CD4-positive, alpha-beta T cell treated with Interleukin-15 for 1 hour (primary cell): ENCODE measurements around the gene MAP2K6.

Source experiments
- DNase-seq: peaks from one replicate; pipeline ENCODE4 v3.0.0-alpha.2; 2020

MAP2K6 gene

DNA sequence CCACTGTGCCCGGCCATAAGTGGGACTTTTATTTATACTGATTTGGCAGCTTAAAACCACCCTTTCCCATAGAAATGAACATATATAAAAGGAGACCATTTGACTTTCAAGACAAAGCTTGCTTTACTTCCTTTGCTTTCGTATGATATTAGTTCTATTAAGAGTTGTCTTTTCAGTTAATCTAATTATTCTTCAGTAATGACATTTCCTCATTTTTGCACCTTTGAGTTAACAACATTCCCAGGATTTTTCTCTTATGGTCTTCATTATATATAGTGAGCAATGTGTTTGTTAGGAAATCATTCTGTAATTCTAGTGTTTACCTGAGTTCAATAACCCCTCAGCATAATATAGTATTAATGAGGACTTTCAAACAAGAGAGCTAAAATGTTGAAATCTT, 173.8 kb downstream of the MAP2K6 start:
- no peak for DNase-seq

DNA sequence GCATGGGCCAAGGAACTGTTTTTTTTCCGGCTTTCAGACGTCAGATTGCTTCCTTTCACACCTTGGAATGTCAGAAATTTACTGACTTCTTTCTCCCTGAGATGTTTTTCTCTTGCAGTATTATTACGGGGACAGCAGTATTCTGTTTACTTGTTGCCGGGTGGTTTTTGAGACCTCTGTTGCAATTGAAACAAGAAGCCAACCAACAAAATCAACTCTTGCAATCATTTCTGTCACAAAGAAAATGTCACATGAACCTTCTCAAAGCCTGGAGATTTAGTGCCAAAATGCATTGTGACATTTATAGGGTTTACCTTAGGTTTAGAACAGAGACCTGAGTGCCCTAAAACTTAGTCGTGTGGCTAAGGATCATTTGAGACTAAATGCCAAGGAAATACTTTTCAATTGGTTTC, 174.3 kb downstream of the MAP2K6 start:
- no peak for DNase-seq

DNA sequence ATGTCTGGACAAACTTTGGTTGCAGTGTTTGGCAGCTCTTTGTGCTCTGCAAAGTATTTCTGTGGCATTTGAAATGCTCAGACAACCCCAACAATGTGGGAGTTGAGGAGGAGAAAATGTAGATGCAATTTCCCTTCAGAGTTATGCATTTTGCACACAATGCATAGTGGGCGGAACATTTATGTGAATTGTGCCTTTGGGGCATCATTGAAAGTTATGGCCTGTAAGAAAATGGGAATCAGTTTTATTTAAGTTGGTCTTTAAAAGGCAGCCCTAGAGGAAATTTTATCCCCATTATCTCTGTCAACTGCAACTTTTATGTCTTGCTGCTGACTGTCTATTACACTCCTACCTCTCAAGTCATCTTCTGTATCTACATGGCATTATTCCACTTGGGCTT, 176.2 kb downstream of the MAP2K6 start:
- DNase-seq: no peak

GRCh38 chr17:69592692-69593350, 178.3 kb downstream of the MAP2K6 start:
- no peak for DNase-seq

GRCh38 chr17:69593351-69593715, 178.8 kb downstream of the MAP2K6 start:
- DNase-seq: no peak

DNA sequence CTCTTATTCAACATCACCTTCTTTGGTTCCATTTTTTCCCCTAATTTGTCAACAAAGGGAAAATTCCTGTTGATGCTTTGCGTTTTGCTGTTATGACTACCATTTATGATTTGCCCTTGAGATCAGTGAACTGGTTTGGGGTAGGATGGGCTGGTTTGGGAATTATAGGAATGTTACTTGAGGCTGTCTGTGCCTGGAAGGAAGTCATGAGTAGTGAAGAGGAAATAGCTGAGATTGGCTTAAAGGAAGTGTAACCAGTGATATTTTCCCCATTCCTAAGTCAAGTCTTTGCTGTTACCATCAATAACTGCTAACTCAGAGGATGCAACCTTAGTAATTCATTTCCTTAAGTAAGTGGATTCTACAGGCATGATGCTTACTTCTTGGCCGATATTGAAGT, 179.2 kb downstream of the MAP2K6 start:
- DNase-seq: no peak

DNA sequence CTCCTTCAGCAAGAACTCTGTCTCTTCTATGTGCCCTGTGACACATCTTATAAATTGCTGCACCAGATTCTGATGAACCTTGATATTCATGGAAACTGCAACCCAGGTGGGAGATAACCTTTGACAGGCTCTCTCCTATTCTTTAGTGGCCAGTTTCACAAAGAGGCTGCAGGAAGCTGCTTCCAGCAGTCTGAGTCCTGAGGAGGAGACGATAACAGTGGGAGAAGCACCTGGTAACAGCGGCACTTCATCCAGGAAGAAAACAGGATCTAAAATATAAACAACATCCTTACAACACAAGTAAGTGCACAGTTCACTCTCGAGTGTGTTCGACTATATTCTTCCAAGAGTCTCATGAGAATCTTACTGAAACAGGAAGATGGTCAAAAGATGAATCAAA, 180.1 kb downstream of the MAP2K6 start:
- no peak for DNase-seq

- DNase-seq: no peak
These were observed 181.6 kb downstream of the MAP2K6 start for GRCh38 chr17:69596141-69596540.

GRCh38 chr17:69597898-69598692, 183.6 kb downstream of the MAP2K6 start:
- DNase-seq: no peak

DNA sequence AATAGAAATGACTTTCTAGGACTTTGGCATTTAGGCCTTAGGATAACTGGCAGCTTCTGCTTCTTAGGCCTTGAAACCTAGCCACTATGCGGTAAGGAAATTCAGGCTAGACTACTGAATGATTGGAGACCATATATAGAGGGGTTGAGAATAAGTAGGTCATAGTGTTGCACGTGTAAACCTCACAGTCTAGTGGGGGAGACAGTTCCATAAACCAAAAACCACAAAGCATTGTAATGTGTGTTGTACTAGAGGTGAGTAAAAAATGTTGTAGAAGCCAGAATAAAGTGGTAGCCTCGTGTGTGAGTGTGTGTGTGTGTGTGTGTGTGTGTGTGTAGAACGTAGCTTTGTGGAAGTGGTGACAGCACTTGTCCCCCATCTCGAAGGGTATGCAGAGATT, 188.5 kb downstream of the MAP2K6 start:
- no peak for DNase-seq
